Measurements from ENCODE around the gene PTGES2.
"Not testable (repeated sequence)": the region's sequence is repeated elsewhere in the genome, so short reads cannot be mapped to it uniquely, and the experiment has no call there.

Gene PTGES2

DNA sequence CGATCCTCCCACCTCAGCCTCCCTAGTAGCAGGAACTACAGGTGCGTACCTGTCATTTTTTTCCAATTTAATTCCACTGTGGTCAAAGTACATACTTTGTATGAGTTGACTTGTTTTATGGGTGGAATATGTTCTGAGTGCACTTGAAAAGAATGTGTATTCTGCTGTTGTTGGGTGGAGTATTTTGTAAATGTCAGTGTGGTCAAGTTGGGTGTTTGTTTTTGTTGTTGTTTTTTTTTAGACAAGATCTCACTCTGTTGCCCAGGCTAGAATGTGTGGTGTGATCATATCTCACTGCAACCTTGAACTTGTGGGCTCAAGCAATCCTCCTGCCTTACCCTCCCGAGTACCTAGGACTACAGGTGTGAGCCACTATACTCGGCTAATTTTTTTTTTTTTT is 41.6 kb downstream of the PTGES2 start:
- no peak for DNase-seq

DNA sequence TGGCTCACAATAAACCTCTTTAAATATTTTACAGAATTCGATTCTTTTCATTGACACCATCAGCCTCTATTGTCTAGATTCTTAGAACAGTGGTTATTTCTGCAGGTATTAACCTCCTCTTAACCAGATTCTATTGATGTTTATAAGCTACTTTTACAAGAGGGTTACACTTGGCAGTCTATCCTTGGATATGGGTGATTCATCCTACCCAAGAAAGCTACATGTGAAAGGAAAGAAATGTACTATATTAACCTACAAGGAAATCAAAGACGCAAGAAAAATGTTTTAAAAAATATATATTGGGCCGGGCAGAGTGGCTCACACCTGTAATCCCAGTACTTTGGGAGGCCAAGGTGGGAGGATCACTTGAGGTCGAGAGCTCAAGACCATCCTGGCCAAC is 42.8 kb downstream of the PTGES2 start:
- no peak for DNase-seq

DNA sequence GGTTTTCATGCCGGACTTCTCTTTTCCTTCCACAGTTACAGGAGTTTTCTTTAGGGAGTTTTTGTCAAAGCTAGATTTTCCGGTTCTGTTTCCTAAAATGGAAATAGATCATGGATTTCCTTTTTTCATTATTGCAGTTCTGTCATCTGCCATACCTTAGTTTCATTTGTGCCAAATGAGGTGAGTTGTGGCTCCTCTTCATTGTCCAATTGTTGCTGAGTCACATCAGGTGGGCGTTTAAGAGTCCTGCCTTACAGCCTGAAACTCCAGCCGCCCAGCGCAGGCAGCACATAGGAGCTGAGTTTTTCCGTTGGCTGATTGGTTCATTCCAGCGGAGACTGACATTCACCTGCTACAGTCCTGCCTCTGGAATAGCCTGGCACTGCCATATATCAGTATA is 45.4 kb downstream of the PTGES2 start:
- no peak for DNase-seq

DNA sequence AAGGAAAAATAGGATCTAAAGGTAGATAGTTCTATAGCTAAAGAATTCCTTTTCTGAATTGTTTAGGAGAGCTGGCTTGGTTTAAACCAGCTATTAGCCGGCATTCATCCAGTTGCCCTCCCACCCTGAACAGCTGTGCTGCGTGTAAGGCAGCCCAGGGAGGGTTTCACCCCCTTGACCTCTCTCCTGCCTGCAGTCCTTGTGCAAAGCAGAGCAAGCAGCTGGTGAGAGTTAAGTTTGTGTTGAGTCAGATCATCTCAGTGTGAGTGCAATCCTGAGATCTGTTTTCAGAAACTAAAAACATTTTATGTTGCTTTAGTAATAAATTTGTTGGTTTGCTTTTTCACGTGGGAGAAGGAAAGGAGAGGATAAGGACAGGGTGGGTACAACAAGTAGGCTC is 46.5 kb downstream of the PTGES2 start:
- no peak for DNase-seq

DNA sequence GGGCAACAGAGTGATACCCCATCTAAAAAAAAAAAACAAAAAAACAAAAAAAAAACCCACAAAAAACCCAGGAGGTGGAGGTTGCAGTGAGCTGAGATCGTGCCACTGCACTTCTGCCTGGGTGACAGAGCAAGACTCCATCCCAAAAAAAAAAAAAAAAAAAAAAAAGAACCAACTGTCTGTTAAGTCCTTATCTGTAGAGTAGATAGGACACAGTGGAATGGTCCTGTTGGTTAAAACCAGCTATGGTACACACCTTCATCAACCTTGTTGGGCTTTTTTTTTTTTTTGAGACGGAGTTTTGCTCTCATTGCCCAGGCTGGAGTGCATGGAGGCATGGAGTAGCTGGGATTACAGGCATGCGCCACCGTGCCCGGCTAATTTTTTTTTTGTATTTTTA is 47.3 kb downstream of the PTGES2 start:
- no peak for DNase-seq

DNA sequence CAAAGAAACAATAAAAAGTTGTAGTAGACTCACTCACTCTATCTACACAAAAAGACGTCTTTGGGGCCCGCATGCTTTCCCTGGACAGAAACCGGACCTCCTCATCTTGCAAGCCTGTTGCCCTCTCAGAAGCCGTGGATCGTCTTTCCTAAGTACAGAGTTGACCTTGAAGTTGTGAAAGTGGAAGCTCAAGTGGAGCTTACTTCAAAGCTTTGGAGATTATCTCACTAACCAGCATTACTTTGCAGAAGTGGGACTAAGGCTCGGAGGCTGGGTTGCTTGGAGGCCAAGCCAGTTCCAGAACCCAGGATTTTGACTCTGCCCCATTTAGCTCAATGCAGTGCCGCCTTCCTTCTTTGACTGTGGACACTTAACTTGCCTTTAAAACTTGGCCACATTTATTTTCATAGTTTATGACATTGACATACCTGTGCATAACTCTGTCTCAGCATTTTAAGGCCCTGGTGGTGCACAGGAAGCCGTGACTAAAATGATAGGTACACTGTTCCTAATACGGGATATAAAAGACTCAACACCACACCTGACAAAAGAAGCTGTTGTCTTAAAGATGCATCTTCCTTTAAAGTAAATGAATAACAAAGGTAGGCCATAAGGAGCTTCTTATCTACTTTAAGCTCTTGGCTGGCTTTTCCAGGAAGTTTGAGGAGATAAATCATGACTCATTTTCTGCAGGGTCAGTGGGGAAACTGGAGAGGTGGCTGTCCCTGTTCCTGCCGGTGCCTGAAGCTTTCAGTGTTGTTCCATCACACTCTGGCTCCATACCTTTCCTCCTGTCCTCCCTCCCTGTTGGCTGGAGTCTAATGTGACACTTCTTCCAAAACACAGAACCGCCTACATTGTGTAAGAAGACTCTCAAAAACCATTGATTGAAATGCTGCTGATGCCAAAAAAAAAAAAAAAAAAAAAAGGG is 48.8 kb downstream of the PTGES2 start:
- DNase-seq: no peak

DNA sequence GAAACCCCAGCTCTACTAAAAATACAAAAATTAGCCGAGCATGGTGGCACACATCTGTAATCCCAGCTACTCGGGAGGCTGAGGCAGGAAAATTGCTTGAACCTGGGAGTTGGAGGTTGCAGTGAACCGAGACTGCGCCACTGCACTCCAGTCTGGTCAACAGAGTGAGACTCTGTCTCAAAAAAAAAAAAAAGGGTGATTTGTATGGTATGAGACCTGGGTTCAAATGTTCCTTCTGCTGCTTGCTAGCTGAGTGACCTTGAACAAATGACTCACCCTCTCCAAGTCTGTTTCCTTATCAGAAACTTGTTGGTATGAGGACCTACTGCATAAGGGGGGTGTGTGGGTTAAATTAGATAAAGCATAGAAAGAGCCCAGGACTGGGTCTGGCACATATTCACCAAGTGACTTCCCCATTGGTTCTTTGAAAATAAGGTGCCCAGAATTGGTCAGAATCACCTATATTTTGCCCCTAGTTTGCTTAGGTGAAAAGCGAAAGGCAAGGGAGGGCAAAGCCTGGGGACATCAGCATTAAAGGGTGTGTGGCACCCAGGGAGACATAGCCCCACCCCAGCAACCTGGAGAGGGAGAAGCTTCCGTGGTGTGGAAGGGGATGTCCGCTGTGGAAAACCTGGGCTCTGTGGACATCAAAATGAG is 49.6 kb downstream of the PTGES2 start:
- no peak for DNase-seq

DNA sequence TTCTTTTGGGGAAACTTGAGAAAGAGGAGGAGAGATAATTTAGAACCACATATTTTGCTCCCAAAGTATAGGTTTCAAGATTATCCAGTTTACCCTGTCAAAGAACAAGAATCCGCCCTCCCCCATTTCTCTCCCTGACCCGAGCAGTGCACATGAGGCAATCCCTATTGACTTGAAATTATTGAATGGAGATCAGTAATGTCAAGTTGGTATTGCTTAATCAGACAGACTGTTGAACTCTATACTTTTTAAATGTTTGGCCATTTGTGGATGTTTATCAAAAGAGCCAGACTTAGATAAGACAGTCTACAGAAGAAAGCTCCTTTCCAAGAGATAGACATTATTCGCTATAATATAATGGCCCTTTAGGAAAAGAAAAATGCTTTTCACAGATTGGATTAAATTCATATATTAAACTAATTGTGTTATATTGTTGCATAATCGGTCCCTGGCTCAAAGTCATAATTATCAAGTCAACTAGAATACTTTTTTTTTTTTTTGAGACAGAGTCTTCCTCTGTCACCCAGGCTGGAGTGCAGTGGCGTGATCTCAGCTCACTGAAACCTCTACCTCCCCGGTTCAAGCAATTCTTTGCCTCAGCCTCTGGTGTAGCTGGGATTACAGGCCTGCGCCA is 54.2 kb downstream of the PTGES2 start:
- DNase-seq: no peak

DNA sequence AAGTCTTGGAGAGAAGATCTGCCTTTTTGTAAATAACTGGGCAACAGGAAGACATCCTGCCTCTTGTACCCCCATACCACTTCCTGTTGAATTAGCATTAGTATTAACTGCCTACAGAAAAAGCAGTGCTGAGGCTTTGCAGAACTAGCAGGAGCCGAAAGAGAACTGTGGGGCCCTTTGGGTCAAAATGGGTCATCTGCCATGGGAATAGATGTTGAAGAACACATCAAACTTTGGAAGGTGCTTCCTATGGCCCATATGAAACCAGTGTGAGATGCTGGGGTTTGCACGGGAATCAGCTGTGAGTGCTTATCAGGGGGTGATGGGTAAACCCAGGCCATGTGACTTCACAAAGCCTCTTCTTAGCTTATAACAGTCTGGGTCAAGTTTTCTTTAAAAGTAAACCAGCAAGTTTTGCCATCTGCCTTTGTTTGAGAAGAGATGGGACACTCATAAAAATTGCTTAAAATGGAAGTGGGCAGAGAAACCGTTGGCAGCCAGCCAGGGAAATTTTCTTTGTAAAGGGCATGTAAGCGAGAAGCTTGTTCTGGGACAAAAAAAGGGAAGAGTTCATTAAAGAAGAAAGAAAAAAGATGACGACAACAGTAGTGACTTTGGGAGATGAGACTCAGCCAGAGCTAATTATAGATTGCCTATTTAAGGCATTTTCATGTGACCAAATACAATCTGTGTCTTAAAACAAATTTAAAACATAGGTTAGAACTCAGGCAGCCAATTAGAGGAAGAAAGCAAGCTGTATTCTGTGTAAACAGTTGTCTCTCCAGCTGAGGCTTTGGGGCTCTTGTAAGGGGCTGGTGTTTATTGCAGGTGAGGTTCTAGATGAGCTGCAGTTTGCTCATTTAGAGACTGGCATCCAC is 55.1 kb downstream of the PTGES2 start:
- peak; percentile 44 to 76 for DNase-seq

DNA sequence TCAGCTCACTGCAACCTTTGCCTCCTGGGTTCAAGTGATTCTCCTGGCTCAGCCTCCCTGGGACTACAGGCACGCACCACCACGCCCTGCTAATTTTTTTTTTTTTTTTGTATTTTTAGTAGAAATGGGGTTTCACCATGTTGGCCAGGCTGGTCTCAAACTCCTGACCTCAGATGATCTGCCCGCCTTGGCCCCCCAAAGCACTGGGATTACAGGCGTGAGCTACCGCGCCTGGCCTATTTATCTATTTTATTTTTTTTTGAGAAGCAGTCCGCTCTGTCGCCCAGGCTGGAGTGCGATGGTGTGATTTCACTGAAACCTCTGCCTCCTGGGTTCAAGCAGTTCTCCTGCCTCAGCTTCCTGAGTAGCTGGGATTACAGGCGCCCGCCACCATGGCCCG is 56.1 kb downstream of the PTGES2 start:
- DNase-seq: not testable (repeated sequence)

DNA sequence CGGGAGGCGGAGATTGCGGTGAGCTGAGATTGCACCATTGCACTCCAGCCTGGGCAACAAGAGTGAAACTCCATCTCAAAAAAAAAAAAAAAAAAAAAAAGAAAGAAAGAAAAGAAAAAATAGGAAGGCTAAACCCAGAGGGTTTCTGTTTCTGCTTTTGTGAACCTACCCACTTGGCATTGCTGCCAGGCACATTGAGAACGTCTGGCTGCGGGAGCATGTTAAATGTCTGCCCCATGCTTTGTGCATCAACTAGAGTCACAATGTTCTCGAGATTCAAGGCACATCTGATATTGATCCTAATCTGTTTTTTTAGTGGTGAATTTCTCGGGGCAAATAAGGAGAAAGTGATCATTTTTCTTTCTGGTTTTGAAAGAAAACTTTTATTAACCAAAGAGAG is 56.7 kb downstream of the PTGES2 start:
- DNase-seq: no peak
